ENCODE data around the gene STK38.

The STK38 gene

GRCh38 chr6:36519352-36519751, 27.9 kb downstream of the STK38 start:
- H3K36me3 ChIP-seq (replicated peaks; ENCODE audit: low read depth, low read length) = peaks cover 16% of the 10 kb centered on the region

GRCh38 chr6:36517408-36517807, 29.9 kb downstream of the STK38 start:
- H3K4me3 ChIP-seq (ENCODE audit: low read length) = no peak overlapping the region
- H3K9me3 ChIP-seq (ENCODE audit: insufficient read depth, low read length) = no peaks in the 10 kb centered on the region
- H3K4me2 ChIP-seq (ENCODE audit: low read length) = no peak overlapping the region
- H2AFZ ChIP-seq (ENCODE audit: low read depth, low read length) = no peak overlapping the region
- H3K4me1 ChIP-seq (ENCODE audit: low read length) = no peaks in the 10 kb centered on the region
- TF ChIP-seq EZH2phosphoT487 (IDR thresholded peaks at IDR 0.05; ENCODE audit: low read depth) = no peak
- TF ChIP-seq CTCF (IDR thresholded peaks at IDR 0.05; ENCODE audit: low read depth, low read length) = no peak
- H3K9ac ChIP-seq (ENCODE audit: low read length) = no peak overlapping the region
- no peaks in the 10 kb centered on the region for H3K27me3 ChIP-seq (ENCODE audit: low read depth, low read length)
- H4K20me1 ChIP-seq (ENCODE audit: insufficient read depth, low read length) = no peaks in the 10 kb centered on the region
- no peaks in the 10 kb centered on the region for H3K79me2 ChIP-seq (ENCODE audit: low read length)
- peaks cover 13% of the 10 kb centered on the region for H3K36me3 ChIP-seq (replicated peaks; ENCODE audit: low read depth, low read length)
- no peak overlapping the region for H3K27ac ChIP-seq (ENCODE audit: low read length)

More at GRCh38 chr6:36519352-36519751, 27.9 kb downstream of the STK38 start:
- no peaks in the 10 kb centered on the region for H3K27me3 ChIP-seq (ENCODE audit: low read depth, low read length)
- H3K27ac ChIP-seq (ENCODE audit: low read length) = no peak overlapping the region
- no peak overlapping the region for H2AFZ ChIP-seq (ENCODE audit: low read depth, low read length)
- TF ChIP-seq EZH2phosphoT487 (IDR thresholded peaks at IDR 0.05; ENCODE audit: low read depth) (no peak), CTCF (IDR thresholded peaks at IDR 0.05; ENCODE audit: low read depth, low read length) (no peak)
- H3K9me3 ChIP-seq (ENCODE audit: insufficient read depth, low read length) = no peaks in the 10 kb centered on the region
- H3K79me2 ChIP-seq (ENCODE audit: low read length) = no peaks in the 10 kb centered on the region
- H4K20me1 ChIP-seq (ENCODE audit: insufficient read depth, low read length) = no peaks in the 10 kb centered on the region
- H3K9ac ChIP-seq (ENCODE audit: low read length) = no peak overlapping the region
- H3K4me2 ChIP-seq (ENCODE audit: low read length) = no peak overlapping the region
- H3K4me3 ChIP-seq (ENCODE audit: low read length) = no peak overlapping the region
- no peaks in the 10 kb centered on the region for H3K4me1 ChIP-seq (ENCODE audit: low read length)

- TF ChIP-seq EZH2phosphoT487 (IDR thresholded peaks at IDR 0.05; ENCODE audit: low read depth) (no peak), CTCF (IDR thresholded peaks at IDR 0.05; ENCODE audit: low read depth, low read length) (no peak)
- H3K4me2 ChIP-seq (ENCODE audit: low read length) = no peak overlapping the region
- H3K36me3 ChIP-seq (replicated peaks; ENCODE audit: low read depth, low read length) = peaks cover 18% of the 10 kb centered on the region
- no peak overlapping the region for H3K9ac ChIP-seq (ENCODE audit: low read length)
- no peaks in the 10 kb centered on the region for H3K27me3 ChIP-seq (ENCODE audit: low read depth, low read length)
- H3K9me3 ChIP-seq (ENCODE audit: insufficient read depth, low read length) = no peaks in the 10 kb centered on the region
- no peak overlapping the region for H3K27ac ChIP-seq (ENCODE audit: low read length)
- no peaks in the 10 kb centered on the region for H4K20me1 ChIP-seq (ENCODE audit: insufficient read depth, low read length)
- no peak overlapping the region for H2AFZ ChIP-seq (ENCODE audit: low read depth, low read length)
- H3K4me3 ChIP-seq (ENCODE audit: low read length) = no peak overlapping the region
- no peaks in the 10 kb centered on the region for H3K4me1 ChIP-seq (ENCODE audit: low read length)
- no peaks in the 10 kb centered on the region for H3K79me2 ChIP-seq (ENCODE audit: low read length)
Observed at GRCh38 chr6:36516988-36517387, 30.3 kb downstream of the STK38 start.

- H3K79me2 ChIP-seq (ENCODE audit: low read length) = no peaks in the 10 kb centered on the region
Observed at GRCh38 chr6:36516559-36516958, 30.7 kb downstream of the STK38 start.

More at GRCh38 chr6:36516559-36516958, 30.7 kb downstream of the STK38 start:
- Histone ChIP-seq H3K4me3 (ENCODE audit: low read length) (no peak overlapping the region), H2AFZ (ENCODE audit: low read depth, low read length) (no peak overlapping the region), H3K4me1 (ENCODE audit: low read length) (no peaks in the 10 kb centered on the region), H3K27me3 (ENCODE audit: low read depth, low read length) (no peaks in the 10 kb centered on the region), H4K20me1 (ENCODE audit: insufficient read depth, low read length) (no peaks in the 10 kb centered on the region), H3K36me3 (replicated peaks; ENCODE audit: low read depth, low read length) (peaks cover 19% of the 10 kb centered on the region), H3K9me3 (ENCODE audit: insufficient read depth, low read length) (no peaks in the 10 kb centered on the region), H3K9ac (ENCODE audit: low read length) (no peak overlapping the region), H3K27ac (ENCODE audit: low read length) (no peak overlapping the region), H3K4me2 (ENCODE audit: low read length) (no peak overlapping the region)
- no peak for TF ChIP-seq CTCF (IDR thresholded peaks at IDR 0.05; ENCODE audit: low read depth, low read length)
- TF ChIP-seq EZH2phosphoT487 (IDR thresholded peaks at IDR 0.05; ENCODE audit: low read depth) = no peak

All from OCI-LY3 (cell line).